Breast epithelium (tissue), 4 donors: ENCODE data around the gene CEP131. TPM values are rescaled to one million over a fixed set of nuclear protein-coding genes. Genes with fewer than 3 reads are reported as not detected.

ENCODE experiments used
- DNase-seq, 2 donors: peaks; one replicate each; pipeline ENCODE4 v3.0.0-alpha.2; 2019; ENCODE audit warnings: low spot score in 2 of 2
- H3K27ac ChIP-seq, 2 donors: fragments of 200-600 bp; sonication (generic) in 1 of 2; one replicate each; pipeline ENCODE4 v1.5.1; 2016 to 2019; ENCODE audit warnings: mild to moderate bottlenecking in 1 of 2
- H3K27me3 ChIP-seq, 2 donors: fragments of 200-600 bp; sonication (generic) in 1 of 2; one replicate each; pipeline versions ENCODE4 v1.5.1 to v1.6.0; 2017 to 2019; ENCODE audit warnings: control low read depth in 1 of 2, mild to moderate bottlenecking in 1 of 2
- H3K36me3 ChIP-seq: fragments of 200-600 bp; one replicate; pipeline ENCODE4 v1.5.1; 2019
- H3K4me1 ChIP-seq, 2 donors: fragments of 200-600 bp; sonication (generic); one replicate each; pipeline ENCODE4 v1.5.1; 2016 to 2019; ENCODE audit warnings: control low read depth in 1 of 2
- H3K4me3 ChIP-seq, 3 donors: fragments of 200-600 bp; sonication (generic); 1 replicate in 2 of 3; 2 replicates in 1 of 3; pipeline ENCODE4 v1.5.1; 2016 to 2019; ENCODE audit warnings: mild to moderate bottlenecking in 3 of 3, moderate library complexity in 2 of 3
- H3K9me3 ChIP-seq, 2 donors: fragments of 200-600 bp; sonication (generic) in 1 of 2; one replicate each; pipeline ENCODE4 v1.5.1; 2016 to 2019; ENCODE audit warnings: control low read depth in 1 of 2
- CTCF ChIP-seq, 3 donors: fragments of 450-650 bp; IDR thresholded peaks; one replicate each; pipeline ENCODE4 v1.5.1; 2016 to 2017; ENCODE audit warnings: antibody characterized with exemption in 3 of 3, mild to moderate bottlenecking in 3 of 3, moderate library complexity in 3 of 3
- POLR2A ChIP-seq: fragments of 450-650 bp; IDR thresholded peaks from one replicate; pipeline ENCODE4 v1.6.1; 2016; ENCODE audit warnings: antibody characterized with exemption, mild to moderate bottlenecking, moderate library complexity
- POLR2AphosphoS5 ChIP-seq, 3 donors: sonication (generic); formaldehyde crosslinking; IDR thresholded peaks; one replicate each; pipeline ENCODE4 v1.6.1; 2017; ENCODE audit warnings: antibody characterized with exemption in 3 of 3
- intact Hi-C: fragments of 100-400 bp; cut with DNase I; formaldehyde crosslinking; loops from one replicate; pipeline ENCODE4 v1.15.1; 2023; ENCODE audit warnings: low total_unique reads
- total RNA-seq, 3 donors: library from RNA; depleted of rRNA; stranded (reverse); fragments of >200 nt; gene quantifications; one replicate each; pipeline ENCODE4 v1.1.0, GENCODE V29; 2016

CEP131 gene
- total RNA-seq, 3 donors from 2014 or later = 6.9 to 12.8 (median 9.7) TPM

- no peak for TF ChIP-seq POLR2A
- Histone ChIP-seq H3K36me3 (no peaks in the 10 kb centered on the region), H3K27me3 (no peaks in the 10 kb centered on the region), H3K4me3 (no peak overlapping the region), H3K9me3 (no peaks in the 10 kb centered on the region), H3K4me1 (no peaks in the 10 kb centered on the region), H3K27ac (no peak overlapping the region)
- no peak for DNase-seq
- intact Hi-C loops = no loop called here
Observed at GRCh38 chr17:81195941-81196495, 26.7 kb downstream of the CEP131 start.

- H3K27ac ChIP-seq = no peak overlapping the region
- H3K27me3 ChIP-seq = no peaks in the 10 kb centered on the region
- TF ChIP-seq CTCF (IDR thresholded peaks at IDR 0.05) = no peak
- TF ChIP-seq POLR2A = no peak
- no peak for TF ChIP-seq POLR2AphosphoS5 (IDR thresholded peaks at IDR 0.05)
- intact Hi-C loops = no loop called here
- H3K4me1 ChIP-seq = no peaks in the 10 kb centered on the region
- H3K9me3 ChIP-seq = no peaks in the 10 kb centered on the region
- H3K36me3 ChIP-seq = no peaks in the 10 kb centered on the region
- peak in 1 of 2 donors; percentile 84 for DNase-seq
- no peak overlapping the region for H3K4me3 ChIP-seq
Observed at GRCh38 chr17:81194941-81195901, 27.5 kb downstream of the CEP131 start.

- intact Hi-C loops = no loop called here
- no peak for TF ChIP-seq CTCF (IDR thresholded peaks at IDR 0.05)
- TF ChIP-seq POLR2A = no peak
- TF ChIP-seq POLR2AphosphoS5 (IDR thresholded peaks at IDR 0.05) = no peak
- no peak for DNase-seq
- H3K9me3 ChIP-seq = no peaks in the 10 kb centered on the region
- H3K4me1 ChIP-seq = no peaks in the 10 kb centered on the region
- no peaks in the 10 kb centered on the region for H3K27me3 ChIP-seq
- no peak overlapping the region for H3K4me3 ChIP-seq
- H3K27ac ChIP-seq = no peak overlapping the region
- H3K36me3 ChIP-seq = no peaks in the 10 kb centered on the region
Observed at GRCh38 chr17:81194225-81194760, 28.5 kb downstream of the CEP131 start.

- no peak for DNase-seq
- Histone ChIP-seq H3K27me3 (no peaks in the 10 kb centered on the region), H3K4me3 (no peak overlapping the region), H3K36me3 (no peaks in the 10 kb centered on the region), H3K4me1 (no peaks in the 10 kb centered on the region), H3K9me3 (no peaks in the 10 kb centered on the region), H3K27ac (no peak overlapping the region)
- intact Hi-C loops = no loop called here
- TF ChIP-seq POLR2AphosphoS5 (IDR thresholded peaks at IDR 0.05) (no peak), CTCF (IDR thresholded peaks at IDR 0.05) (no peak), POLR2A (no peak)
Observed at GRCh38 chr17:81193470-81194224, 29.1 kb downstream of the CEP131 start.

- no peaks in the 10 kb centered on the region for H3K36me3 ChIP-seq
- no peak for DNase-seq
- H3K9me3 ChIP-seq = no peaks in the 10 kb centered on the region
- no peaks in the 10 kb centered on the region for H3K27me3 ChIP-seq
- intact Hi-C loops = no loop called here
- H3K4me3 ChIP-seq = no peak overlapping the region
- TF ChIP-seq POLR2AphosphoS5 (IDR thresholded peaks at IDR 0.05) = no peak
- no peak for TF ChIP-seq POLR2A
- no peak for TF ChIP-seq CTCF (IDR thresholded peaks at IDR 0.05)
- no peak overlapping the region for H3K27ac ChIP-seq
- no peaks in the 10 kb centered on the region for H3K4me1 ChIP-seq
Observed at GRCh38 chr17:81193051-81193410, 29.7 kb downstream of the CEP131 start.
